Breast epithelium (tissue), 3 donors: Measurements from ENCODE around the gene ORMDL3.

Experiments used
- POLR2A ChIP-seq: fragments of 450-650 bp; IDR thresholded peaks from one replicate; pipeline ENCODE4 v1.6.1; 2016; ENCODE audit warnings: antibody characterized with exemption, mild to moderate bottlenecking, moderate library complexity
- POLR2AphosphoS5 ChIP-seq, 3 donors: sonication (generic); formaldehyde crosslinking; IDR thresholded peaks; one replicate each; pipeline ENCODE4 v1.6.1; 2017; ENCODE audit warnings: antibody characterized with exemption in 3 of 3
- TF ChIP-seq, protein P1 (sequence below), 3 donors: fragments of 450-650 bp; IDR thresholded peaks; one replicate each; pipeline ENCODE4 v1.5.1; 2016 to 2017; ENCODE audit warnings: antibody characterized with exemption in 3 of 3, mild to moderate bottlenecking in 3 of 3, moderate library complexity in 3 of 3

GRCh38 chr17:39965017-39965699 is 37.8 kb upstream of the ORMDL3 start:
- TF ChIP-seq POLR2A, result no peak
- TF ChIP-seq, protein P1, sequence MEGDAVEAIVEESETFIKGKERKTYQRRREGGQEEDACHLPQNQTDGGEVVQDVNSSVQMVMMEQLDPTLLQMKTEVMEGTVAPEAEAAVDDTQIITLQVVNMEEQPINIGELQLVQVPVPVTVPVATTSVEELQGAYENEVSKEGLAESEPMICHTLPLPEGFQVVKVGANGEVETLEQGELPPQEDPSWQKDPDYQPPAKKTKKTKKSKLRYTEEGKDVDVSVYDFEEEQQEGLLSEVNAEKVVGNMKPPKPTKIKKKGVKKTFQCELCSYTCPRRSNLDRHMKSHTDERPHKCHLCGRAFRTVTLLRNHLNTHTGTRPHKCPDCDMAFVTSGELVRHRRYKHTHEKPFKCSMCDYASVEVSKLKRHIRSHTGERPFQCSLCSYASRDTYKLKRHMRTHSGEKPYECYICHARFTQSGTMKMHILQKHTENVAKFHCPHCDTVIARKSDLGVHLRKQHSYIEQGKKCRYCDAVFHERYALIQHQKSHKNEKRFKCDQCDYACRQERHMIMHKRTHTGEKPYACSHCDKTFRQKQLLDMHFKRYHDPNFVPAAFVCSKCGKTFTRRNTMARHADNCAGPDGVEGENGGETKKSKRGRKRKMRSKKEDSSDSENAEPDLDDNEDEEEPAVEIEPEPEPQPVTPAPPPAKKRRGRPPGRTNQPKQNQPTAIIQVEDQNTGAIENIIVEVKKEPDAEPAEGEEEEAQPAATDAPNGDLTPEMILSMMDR (IDR thresholded peaks at IDR 0.05), result no peak
- no peak for TF ChIP-seq POLR2AphosphoS5 (IDR thresholded peaks at IDR 0.05)
